HCT116 (cell line): ENCODE results near the gene CYB5D1.

Experiments used
- CBX3 ChIP-seq: IDR thresholded peaks from 2 replicates; pipeline ENCODE4 v1.6.1; 2012; ENCODE audit warnings: low read depth
- CEBPB ChIP-seq: IDR thresholded peaks from 2 replicates; pipeline ENCODE4 v1.6.1; 2012; ENCODE audit warnings: low read depth
- CTCF ChIP-seq, 3 experiments: fragments of 200-600 bp in 1 of 3; sonication (generic) in 1 of 3; IDR thresholded peaks in 2 of 3; conservative IDR thresholded peaks in 1 of 3; 2 replicates each; pipeline ENCODE4 v1.5.1; 2012 to 2017; ENCODE audit warnings: low read depth in 2 of 3, low read length in 2 of 3, antibody characterized with exemption in 1 of 3, borderline replicate concordance in 1 of 3, control low read depth in 1 of 3, mild to moderate bottlenecking in 1 of 3, mixed read lengths in 1 of 3, mixed run types in 1 of 3, moderate library complexity in 1 of 3; ENCODE audit not compliant: insufficient read depth in 1 of 3
- EGR1 ChIP-seq: IDR thresholded peaks from 2 replicates; pipeline ENCODE4 v1.6.1; 2012; ENCODE audit warnings: low read depth
- EZH2 ChIP-seq: fragments of 200-600 bp; sonication (generic); IDR thresholded peaks from 2 replicates; pipeline ENCODE4 v1.6.1; 2017; ENCODE audit warnings: antibody characterized with exemption, mixed run types
- MAX ChIP-seq: IDR thresholded peaks from 2 replicates; pipeline ENCODE4 v1.6.1; 2012
- POLR2A ChIP-seq: IDR thresholded peaks from 2 replicates; pipeline ENCODE4 v1.7.0; 2011; ENCODE audit warnings: borderline replicate concordance; ENCODE audit not compliant: insufficient read depth, insufficient read length; ENCODE audit errors: extremely low read depth
- REST ChIP-seq: IDR thresholded peaks from 2 replicates; pipeline ENCODE4 v1.6.1; 2012; ENCODE audit warnings: low read depth
- SP1 ChIP-seq: IDR thresholded peaks from 2 replicates; pipeline ENCODE4 v1.6.1; 2012; ENCODE audit warnings: low read depth

- TF ChIP-seq REST = no peak
- TF ChIP-seq MAX = no peak
- TF ChIP-seq CTCF (IDR thresholded peaks at IDR 0.05 in 2 of 3, conservative IDR thresholded peaks at IDR 0.05 in 1 of 3; ENCODE audit: borderline replicate concordance in 1 of 3, insufficient read depth in 1 of 3, low read depth in 2 of 3, low read length in 2 of 3) = no peak
- TF ChIP-seq POLR2A = no peak
- TF ChIP-seq EZH2 = no peak
- no peak for TF ChIP-seq CBX3
- no peak for TF ChIP-seq CEBPB
- no peak for TF ChIP-seq EGR1
- no peak for TF ChIP-seq SP1
Observed at GRCh38 chr17:7849130-7849750, 8.6 kb upstream of the CYB5D1 start.
